ENCODE data around the gene ADM. TPM values are rescaled to one million over a fixed set of nuclear protein-coding genes. Genes with fewer than 3 reads are reported as not detected.
A peak's percentile ranks its signal among the peaks of the same experiment; 100 is the strongest.

ADM gene
- total RNA-seq, 2 donors from 2014 or later, result 52.7 to 85.4 TPM

GRCh38 chr11:10319702-10320558, 15.1 kb downstream of the ADM start:
- no peaks in the 10 kb centered on the region for H3K36me3 ChIP-seq (replicated peaks in 1 of 2; ENCODE audit: insufficient read depth in 1 of 2, low read depth in 2 of 2)
- DNase-seq (no peak), ATAC-seq (no peak)
- no peaks in the 10 kb centered on the region for H3K9me3 ChIP-seq
- WGBS, 2 donors, result 46 to 58% methylated on average over 6 of the region's 6 CpGs
- H3K27ac ChIP-seq, result no peak overlapping the region
- no peak overlapping the region for H3K4me3 ChIP-seq
- TF ChIP-seq POLR2A (IDR thresholded peaks at IDR 0.05) (no peak), CTCF (IDR thresholded peaks at IDR 0.05) (no peak)
- intact Hi-C loops (cut with DNase I), result loop anchor here (10.0 kb wide), 1 partner anchor 555 kb away; no protein-coding TSS in a partner anchor
- peaks cover 20% of the 10 kb centered on the region for H3K4me1 ChIP-seq
- no peaks in the 10 kb centered on the region for H3K27me3 ChIP-seq

GRCh38 chr11:10320736-10321465, 16.0 kb downstream of the ADM start:
- no peaks in the 10 kb centered on the region for H3K36me3 ChIP-seq (replicated peaks in 1 of 2; ENCODE audit: insufficient read depth in 1 of 2, low read depth in 2 of 2)
- H3K9me3 ChIP-seq, result no peaks in the 10 kb centered on the region
- intact Hi-C loops (cut with DNase I), result no loop called here
- no peak overlapping the region for H3K4me3 ChIP-seq
- H3K4me1 ChIP-seq, result peaks cover 30% of the 10 kb centered on the region
- TF ChIP-seq CTCF (IDR thresholded peaks at IDR 0.05), result no peak
- no peak for TF ChIP-seq POLR2A (IDR thresholded peaks at IDR 0.05)
- DNase-seq, result no peak
- no peak for ATAC-seq
- H3K27ac ChIP-seq, result no peak overlapping the region
- 89 to 93% methylated on average over 4 of the region's 4 CpGs for WGBS, 2 donors
- no peaks in the 10 kb centered on the region for H3K27me3 ChIP-seq

GRCh38 chr11:10322401-10322800, 17.5 kb downstream of the ADM start:
- no peak for TF ChIP-seq POLR2A (IDR thresholded peaks at IDR 0.05)
- TF ChIP-seq CTCF (IDR thresholded peaks at IDR 0.05), result no peak
- Histone ChIP-seq H3K4me3 (no peak overlapping the region), H3K4me1 (peaks cover 45% of the 10 kb centered on the region), H3K27me3 (no peaks in the 10 kb centered on the region), H3K36me3 (replicated peaks in 1 of 2; ENCODE audit: insufficient read depth in 1 of 2, low read depth in 2 of 2) (no peaks in the 10 kb centered on the region), H3K9me3 (no peaks in the 10 kb centered on the region), H3K27ac (peak overlapping the region; percentile 7 to 63 (median 42))
- no peak for DNase-seq
- intact Hi-C loops (cut with DNase I), result no loop called here
- ATAC-seq, result no peak
- WGBS, 2 donors, result 92 to 97% methylated on average over 2 of the region's 2 CpGs

- ATAC-seq, result peak; percentile 76
- H3K4me1 ChIP-seq, result peaks cover 52% of the 10 kb centered on the region
- whole genome bisulfite sequencing, 2 donors, result 16 to 21% methylated on average over 8 of the region's 8 CpGs
- H3K9me3 ChIP-seq, result no peaks in the 10 kb centered on the region
- DNase-seq, result peak; percentile 66 to 75 (median 74)
- H3K36me3 ChIP-seq (replicated peaks in 1 of 2; ENCODE audit: insufficient read depth in 1 of 2, low read depth in 2 of 2), result no peaks in the 10 kb centered on the region
- H3K27me3 ChIP-seq, result no peaks in the 10 kb centered on the region
- TF ChIP-seq POLR2A (IDR thresholded peaks at IDR 0.05) (no peak), CTCF (IDR thresholded peaks at IDR 0.05) (peak in 6 of 7 experiments; percentile 41 to 80 (median 72))
- intact Hi-C loops (cut with DNase I), result no loop called here
- no peak overlapping the region for H3K4me3 ChIP-seq
- peak overlapping the region; percentile 7 to 63 (median 42) for H3K27ac ChIP-seq
Measured at GRCh38 chr11:10322830-10323792, 18.2 kb downstream of the ADM start.

Data from body of pancreas (tissue), 4 donors.